Naive thymus-derived CD4-positive, alpha-beta T cell (primary cell): ENCODE results near the gene OR52L1. TPM values are rescaled to one million over a fixed set of nuclear protein-coding genes. Genes with fewer than 3 reads are reported as not detected.

Experiments
- polyA plus RNA-seq, 2 donors: library from polyadenylated mRNA; unstranded; fragments of 300-500 nt; fragmentation: Illumina TruSeq; gene quantifications; one replicate each; pipeline ENCODE4 v1.2.3, GENCODE V29; 2021
- total RNA-seq, 6 experiments: library from RNA in 5 of 6; stranded (reverse) in 5 of 6; gene quantifications; 1 replicate in 5 of 6; 2 replicates in 1 of 6; pipeline ENCODE4 v1.2.3 and lab custom pipeline; 2021 to 2026

Gene OR52L1
- total and polyA plus RNA-seq, 7 experiments from 2014 or later: not detected

Other genes with a start within 250 kb of the OR52L1 start
- 1 to 10 TPM; 1.0 to 2.8 (median 2.4) TPM for gene OR52N4, start 232.7 kb downstream of the OR52L1 start, total RNA-seq
- gene OR52N4, start 232.7 kb downstream of the OR52L1 start, polyA plus RNA-seq: under 1 TPM; 0.25 to 0.33 TPM
- not detected for gene OR52N5, start 203.6 kb downstream of the OR52L1 start, total RNA-seq
- not detected for gene OR52N5, start 203.6 kb downstream of the OR52L1 start, polyA plus RNA-seq
- not detected for gene OR52N1, start 195.7 kb downstream of the OR52L1 start, total RNA-seq
- gene OR52N1, start 195.7 kb downstream of the OR52L1 start, polyA plus RNA-seq: not detected
- gene OR52N2, start 178.1 kb downstream of the OR52L1 start, total RNA-seq: not detected
- not detected for gene OR52N2, start 178.1 kb downstream of the OR52L1 start, polyA plus RNA-seq
- gene OR52E6, start 145.1 kb downstream of the OR52L1 start, total RNA-seq: not detected
- gene OR52E6, start 145.1 kb downstream of the OR52L1 start, polyA plus RNA-seq: not detected
- not detected for gene OR52E8, start 129.3 kb downstream of the OR52L1 start, total RNA-seq
- not detected for gene OR52E8, start 129.3 kb downstream of the OR52L1 start, polyA plus RNA-seq
- gene OR52E4, start 106.4 kb downstream of the OR52L1 start, total RNA-seq: not detected
- gene OR52E4, start 106.4 kb downstream of the OR52L1 start, polyA plus RNA-seq: not detected
- not detected for gene OR52E5, start 93.8 kb downstream of the OR52L1 start, total RNA-seq
- gene OR52E5, start 93.8 kb downstream of the OR52L1 start, polyA plus RNA-seq: not detected
- gene OR56A3, start 44.7 kb downstream of the OR52L1 start, total RNA-seq: not detected
- gene OR56A3, start 44.7 kb downstream of the OR52L1 start, polyA plus RNA-seq: not detected
- not detected for gene OR56A5, start 18.5 kb downstream of the OR52L1 start, total RNA-seq
- not detected for gene OR56A5, start 18.5 kb downstream of the OR52L1 start, polyA plus RNA-seq
- gene OR56A4, start 20.0 kb upstream of the OR52L1 start, total RNA-seq: under 1 TPM in 2 of 5 experiments, not detected in 3; 0.07 to 0.08 TPM
- not detected for gene OR56A4, start 20.0 kb upstream of the OR52L1 start, polyA plus RNA-seq
- not detected for gene OR56A1, start 43.8 kb upstream of the OR52L1 start, total RNA-seq
- not detected for gene OR56A1, start 43.8 kb upstream of the OR52L1 start, polyA plus RNA-seq
- gene OR56B4, start 120.7 kb upstream of the OR52L1 start, total RNA-seq: not detected
- not detected for gene OR56B4, start 120.7 kb upstream of the OR52L1 start, polyA plus RNA-seq
- gene OR52B2, start 183.3 kb upstream of the OR52L1 start, total RNA-seq: not detected
- not detected for gene OR52B2, start 183.3 kb upstream of the OR52L1 start, polyA plus RNA-seq
- gene OR52W1, start 212.2 kb upstream of the OR52L1 start, total RNA-seq: not detected
- not detected for gene OR52W1, start 212.2 kb upstream of the OR52L1 start, polyA plus RNA-seq
- not detected for gene C11orf42, start 218.6 kb upstream of the OR52L1 start, total RNA-seq
- not detected for gene C11orf42, start 218.6 kb upstream of the OR52L1 start, polyA plus RNA-seq
- 10 to 100 TPM; 26.8 to 52.4 (median 44.3) TPM for gene FHIP1B, start 247.7 kb upstream of the OR52L1 start, total RNA-seq
- gene FHIP1B, start 247.7 kb upstream of the OR52L1 start, polyA plus RNA-seq: 10 to 100 TPM in 1 of 2 donors, 1 to 10 TPM in 1; 9.7 to 20.3 TPM